Left hindlimb (tissue), 1 donor: ENCODE results near the gene SMAD3.
A peak's percentile ranks its signal among the peaks of the same experiment; 100 is the strongest.

ENCODE experiments used
- DNase-seq: peaks from one replicate; pipeline ENCODE4 v3.0.0-alpha.2; 2018

SMAD3 gene

DNA sequence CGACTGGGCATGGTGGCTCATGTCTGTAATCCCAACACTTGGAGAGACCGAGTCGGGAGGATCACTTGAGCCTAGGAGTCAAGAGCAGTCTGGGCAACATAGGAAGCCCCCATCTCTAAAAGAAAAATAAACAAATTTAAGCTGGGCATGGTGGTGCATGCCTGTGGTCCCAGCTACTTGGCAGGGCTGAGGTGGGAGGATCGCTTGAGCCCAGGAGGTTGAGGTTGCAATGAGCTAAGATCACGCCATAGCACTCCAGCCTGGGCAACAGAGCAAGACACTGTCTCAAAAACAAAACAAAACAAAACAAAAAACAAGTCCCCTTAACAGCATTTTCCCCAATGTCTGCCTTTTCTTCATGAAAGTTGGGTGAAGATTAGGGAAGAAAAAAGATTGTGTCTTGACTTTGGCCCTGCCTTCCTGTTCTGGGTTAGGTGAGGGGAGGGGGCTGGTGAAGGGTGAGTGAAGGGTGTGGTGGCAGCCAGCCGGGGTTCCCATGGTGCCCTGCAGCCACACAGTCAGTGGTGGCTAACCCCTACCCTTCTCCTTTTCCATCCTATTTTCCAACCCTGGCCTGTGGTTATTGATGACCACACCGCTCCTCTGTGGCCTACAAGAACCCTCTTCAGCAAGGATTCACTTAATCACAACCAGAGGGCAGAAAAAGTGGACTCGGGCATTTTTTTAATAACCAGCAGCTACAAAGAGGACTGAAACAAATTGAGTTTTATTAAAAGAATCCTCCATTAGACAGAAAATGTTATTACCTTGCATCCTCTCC is 28.4 kb upstream of the SMAD3 start:
- no peak for DNase-seq

GRCh38 chr15:67037694-67038093 is 27.7 kb upstream of the SMAD3 start:
- no peak for DNase-seq

GRCh38 chr15:67038736-67039135 is 26.7 kb upstream of the SMAD3 start:
- no peak for DNase-seq

DNA sequence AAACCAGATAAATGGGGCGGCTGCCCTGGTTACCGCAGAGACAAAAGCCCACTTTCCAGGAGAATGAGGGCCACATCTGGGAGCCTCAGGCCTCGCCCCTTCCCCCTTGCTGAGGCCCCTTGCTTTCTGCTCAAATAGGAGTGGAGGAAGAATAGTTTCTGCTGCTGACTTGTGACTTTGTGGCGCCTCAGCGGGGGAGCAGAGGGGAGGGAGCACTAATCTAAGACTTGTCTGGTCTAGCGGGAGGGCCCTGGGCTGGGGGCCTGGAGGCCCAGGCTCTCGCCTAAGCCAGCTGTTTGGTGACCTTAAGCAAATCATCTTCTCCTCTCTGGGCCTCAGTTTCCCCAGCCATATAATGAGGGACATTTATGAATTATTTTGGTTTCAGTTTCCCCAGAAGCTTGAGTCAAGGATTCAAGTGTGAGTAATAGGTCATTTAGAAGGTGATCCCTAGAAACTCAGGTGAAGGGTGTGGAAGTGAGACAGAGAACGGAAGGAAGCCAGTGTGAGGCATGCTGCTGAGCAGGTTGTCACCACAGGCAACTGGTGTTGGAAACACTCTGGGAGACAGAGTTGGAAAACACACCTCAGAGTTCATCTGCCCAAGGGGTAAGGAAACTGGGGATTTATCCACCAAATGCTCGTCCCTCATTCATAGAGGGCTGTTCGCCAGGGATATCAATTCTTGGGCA is 25.9 kb upstream of the SMAD3 start:
- no peak for DNase-seq

- no peak for DNase-seq
Observed at GRCh38 chr15:67040277-67040676, 25.1 kb upstream of the SMAD3 start.

- DNase-seq: no peak
Observed at GRCh38 chr15:67042551-67043142, 22.8 kb upstream of the SMAD3 start.

GRCh38 chr15:67043939-67044771 is 21.2 kb upstream of the SMAD3 start:
- DNase-seq: peak; percentile 73

GRCh38 chr15:67047149-67047661 is 18.2 kb upstream of the SMAD3 start:
- DNase-seq: no peak

GRCh38 chr15:67048281-67049279 is 16.8 kb upstream of the SMAD3 start:
- no peak for DNase-seq

DNA sequence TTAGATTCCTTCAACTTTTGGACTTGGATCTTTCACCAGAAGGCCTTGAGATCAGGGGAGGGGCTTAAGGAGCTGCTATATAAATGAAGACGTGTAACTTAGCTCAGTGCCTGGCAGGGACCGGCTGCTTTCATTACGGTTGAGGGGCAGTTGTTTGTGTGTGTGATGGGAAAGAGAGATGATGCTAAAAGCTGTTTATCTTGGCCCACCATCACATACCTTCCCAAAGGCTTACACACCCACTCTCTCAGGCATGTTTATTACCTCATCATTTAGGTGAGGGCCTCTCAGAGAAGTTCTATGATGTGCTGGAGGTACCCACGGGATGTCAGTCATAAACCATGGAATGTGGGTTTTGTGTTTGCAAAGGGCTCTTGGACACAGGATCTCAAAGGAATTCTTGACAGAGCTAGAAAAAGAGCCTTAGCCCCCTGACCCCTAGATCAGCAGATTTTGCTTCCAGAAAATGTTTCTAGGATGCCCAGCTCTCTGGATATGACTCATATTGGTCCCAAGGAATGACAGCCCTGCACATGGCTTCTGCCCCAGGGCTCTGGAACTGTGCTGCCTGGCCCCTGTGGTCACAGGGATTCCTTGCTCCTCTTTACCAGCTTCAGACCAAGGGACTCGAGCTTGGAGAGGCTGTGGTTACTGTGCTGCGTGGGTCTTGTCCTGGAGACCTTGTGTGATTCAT is 15.9 kb upstream of the SMAD3 start:
- DNase-seq: no peak

GRCh38 chr15:67050062-67050461 is 15.3 kb upstream of the SMAD3 start:
- no peak for DNase-seq

- DNase-seq: no peak
Observed at GRCh38 chr15:67050522-67051087, 14.8 kb upstream of the SMAD3 start.

GRCh38 chr15:67051088-67052045 is 14.0 kb upstream of the SMAD3 start:
- DNase-seq: no peak

DNA sequence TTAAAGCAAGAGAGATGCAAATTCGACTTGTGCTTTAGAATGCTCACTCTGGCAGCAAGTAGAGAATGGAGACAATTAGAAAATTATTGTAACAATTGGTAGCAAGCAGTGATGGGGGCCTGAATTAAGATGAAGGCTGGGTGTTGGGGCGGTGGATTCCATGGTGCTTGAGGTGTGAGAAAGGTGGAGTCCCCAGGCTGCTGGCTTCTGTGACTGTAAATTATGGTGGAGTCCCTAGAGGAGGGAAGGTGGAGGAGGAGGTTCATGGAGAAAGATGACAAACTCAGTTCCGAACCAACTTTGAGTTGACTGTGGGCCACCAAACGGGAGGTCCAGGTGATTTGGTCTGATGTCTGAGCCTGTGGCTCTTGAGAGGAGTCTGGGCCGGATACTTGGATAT is 10.7 kb upstream of the SMAD3 start:
- DNase-seq: no peak

- DNase-seq: peak; percentile 66
Observed at GRCh38 chr15:67059127-67059553, 6.3 kb upstream of the SMAD3 start.

DNA sequence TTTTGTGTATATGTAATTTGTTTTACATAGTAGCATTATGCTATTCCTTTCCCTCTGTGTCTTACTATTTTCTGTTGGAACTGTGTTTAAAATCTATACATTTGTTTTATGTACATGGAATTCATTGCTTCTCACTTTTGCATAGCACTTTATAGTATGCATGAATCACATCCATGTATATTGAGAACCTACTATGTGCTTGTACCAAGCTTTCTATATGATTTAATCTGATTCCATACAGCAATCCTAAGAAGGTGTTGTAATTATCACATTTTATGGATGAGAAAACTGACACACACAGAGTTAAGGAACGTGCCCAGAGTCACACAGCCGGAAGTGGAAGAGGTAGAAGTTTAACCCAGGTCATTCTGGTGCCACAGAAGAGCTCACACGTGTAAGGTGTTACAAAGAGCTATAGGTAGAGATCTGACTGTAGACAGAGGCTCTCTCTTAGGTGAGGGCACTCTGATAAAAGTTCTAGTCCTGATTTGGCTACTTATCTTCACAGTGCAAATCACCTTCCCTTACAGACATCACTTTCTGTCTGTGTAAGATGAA is 3.5 kb upstream of the SMAD3 start:
- DNase-seq: no peak

DNA sequence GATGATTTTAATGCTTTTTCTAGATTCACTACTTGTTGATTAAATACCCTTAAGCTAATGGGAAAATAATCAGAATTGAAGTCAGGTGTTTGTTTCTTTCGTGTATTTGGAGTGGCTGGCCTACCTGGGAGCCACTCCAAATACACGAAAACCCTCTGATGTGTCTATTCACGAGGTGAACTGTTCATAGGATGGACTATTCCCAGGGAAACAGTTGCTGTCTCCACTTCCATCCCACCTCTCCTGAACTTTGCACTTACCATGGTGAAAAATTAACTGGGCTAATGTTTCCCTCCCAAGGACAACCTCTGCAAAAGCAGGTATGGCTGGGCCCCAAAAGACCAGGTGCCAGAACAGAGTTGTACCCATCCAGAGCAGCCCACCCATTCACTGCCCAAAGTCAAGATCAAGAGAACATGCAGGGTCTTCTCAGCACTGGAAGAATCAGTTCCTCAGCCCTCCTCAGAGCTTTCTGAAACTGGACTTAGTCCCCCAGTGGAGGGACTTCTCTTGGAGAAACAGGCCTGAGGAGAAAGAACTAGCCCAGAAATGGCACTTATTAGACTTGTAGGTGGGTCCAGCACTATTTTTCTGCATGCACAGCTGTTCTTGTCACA is 2.9 kb upstream of the SMAD3 start:
- DNase-seq: no peak
